IPS-15b (cell line): ENCODE results near the gene SPNS3.

Source experiments
- H3K27me3 ChIP-seq: one replicate; pipeline ENCODE4 v1.6.1; 2013; ENCODE audit warnings: low read length; ENCODE audit not compliant: control insufficient read depth, insufficient read depth
- H3K36me3 ChIP-seq: one replicate; pipeline ENCODE4 v1.6.1; 2013; ENCODE audit warnings: low read length; ENCODE audit not compliant: control insufficient read depth, insufficient read depth
- H3K4me1 ChIP-seq: one replicate; pipeline ENCODE4 v1.6.1; 2013; ENCODE audit warnings: mild to moderate bottlenecking, low read length; ENCODE audit not compliant: control insufficient read depth, insufficient read depth
- H3K4me3 ChIP-seq: one replicate; pipeline ENCODE4 v1.5.1; 2013; ENCODE audit warnings: low read depth, low read length
- H3K9ac ChIP-seq: one replicate; pipeline ENCODE4 v1.6.1; 2013; ENCODE audit warnings: low read depth, mild to moderate bottlenecking, low read length
- H3K9me3 ChIP-seq: one replicate; pipeline ENCODE4 v1.6.1; 2013; ENCODE audit warnings: mild to moderate bottlenecking, low read length; ENCODE audit not compliant: control insufficient read depth, insufficient read depth

Gene SPNS3

DNA sequence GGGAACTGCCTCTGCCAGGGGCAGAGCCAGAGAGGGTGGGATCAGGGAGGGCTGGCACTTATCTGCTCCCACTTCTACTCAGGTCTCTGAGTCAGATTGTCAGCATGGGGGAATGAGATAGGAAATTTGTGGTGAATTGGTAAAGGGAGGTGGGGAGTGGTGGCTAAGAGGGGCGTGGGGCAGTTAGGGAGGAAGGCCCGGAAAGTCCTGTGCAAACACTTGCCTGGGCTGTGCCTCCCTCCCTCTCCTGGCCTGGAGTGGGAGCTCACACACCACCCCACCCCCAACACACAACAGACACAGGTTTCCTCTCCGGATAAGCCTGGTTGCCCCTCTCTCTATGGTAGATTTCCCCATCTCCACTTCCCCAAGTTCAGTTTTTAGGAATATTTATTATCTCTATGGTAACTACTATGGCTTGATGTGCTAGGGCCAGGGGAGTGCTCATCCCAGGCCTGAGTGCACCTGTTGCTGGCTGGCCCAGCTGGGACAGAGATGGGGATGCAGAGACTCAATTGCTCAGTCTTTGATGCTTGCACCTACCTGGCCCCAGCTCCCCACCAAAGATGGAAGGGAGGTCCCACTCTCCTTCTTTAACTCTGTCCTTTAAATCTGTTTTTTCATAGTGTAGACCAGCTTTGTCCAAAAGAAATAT, 67.7 kb downstream of the SPNS3 start:
- Histone ChIP-seq H3K9ac (no peak overlapping the region), H3K9me3 (no peaks in the 10 kb centered on the region), H3K4me3 (no peak overlapping the region), H3K4me1 (peaks cover 2% of the 10 kb centered on the region), H3K36me3 (no peaks in the 10 kb centered on the region), H3K27me3 (peaks cover 38% of the 10 kb centered on the region)

DNA sequence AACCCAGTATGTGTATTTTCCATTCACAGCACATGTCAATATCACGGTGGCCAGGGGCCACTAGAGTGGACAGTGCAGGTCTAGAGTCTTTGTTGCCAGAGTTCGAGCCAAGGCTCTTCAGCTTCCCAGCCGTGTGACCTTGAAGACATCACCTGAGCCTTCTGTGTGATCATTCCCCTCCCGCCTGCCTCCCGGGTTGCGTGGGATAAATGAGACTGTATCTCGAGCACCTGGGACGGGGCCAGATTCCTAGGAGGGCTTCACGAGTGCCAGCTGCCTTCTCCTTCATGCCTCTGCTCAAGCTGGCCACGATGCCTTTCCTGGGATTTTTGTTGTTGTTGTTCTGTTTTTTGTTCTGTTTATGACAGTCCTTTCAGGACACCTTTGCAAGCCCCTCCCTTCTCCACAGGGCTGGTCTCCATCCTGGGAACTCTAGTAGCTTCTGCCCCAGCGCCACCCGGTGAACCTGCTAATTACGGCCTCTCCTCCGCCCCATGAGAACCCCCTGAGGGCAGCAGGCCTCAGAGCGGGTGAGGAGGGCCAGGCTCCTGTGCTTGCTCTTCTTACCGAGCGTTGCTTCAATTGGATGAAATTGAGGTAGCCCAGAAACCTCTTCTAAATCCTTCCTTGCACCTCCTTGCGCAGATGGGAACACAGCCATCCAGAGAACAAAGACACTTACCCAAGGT, 68.9 kb downstream of the SPNS3 start:
- H3K27me3 ChIP-seq: peaks cover 32% of the 10 kb centered on the region

DNA sequence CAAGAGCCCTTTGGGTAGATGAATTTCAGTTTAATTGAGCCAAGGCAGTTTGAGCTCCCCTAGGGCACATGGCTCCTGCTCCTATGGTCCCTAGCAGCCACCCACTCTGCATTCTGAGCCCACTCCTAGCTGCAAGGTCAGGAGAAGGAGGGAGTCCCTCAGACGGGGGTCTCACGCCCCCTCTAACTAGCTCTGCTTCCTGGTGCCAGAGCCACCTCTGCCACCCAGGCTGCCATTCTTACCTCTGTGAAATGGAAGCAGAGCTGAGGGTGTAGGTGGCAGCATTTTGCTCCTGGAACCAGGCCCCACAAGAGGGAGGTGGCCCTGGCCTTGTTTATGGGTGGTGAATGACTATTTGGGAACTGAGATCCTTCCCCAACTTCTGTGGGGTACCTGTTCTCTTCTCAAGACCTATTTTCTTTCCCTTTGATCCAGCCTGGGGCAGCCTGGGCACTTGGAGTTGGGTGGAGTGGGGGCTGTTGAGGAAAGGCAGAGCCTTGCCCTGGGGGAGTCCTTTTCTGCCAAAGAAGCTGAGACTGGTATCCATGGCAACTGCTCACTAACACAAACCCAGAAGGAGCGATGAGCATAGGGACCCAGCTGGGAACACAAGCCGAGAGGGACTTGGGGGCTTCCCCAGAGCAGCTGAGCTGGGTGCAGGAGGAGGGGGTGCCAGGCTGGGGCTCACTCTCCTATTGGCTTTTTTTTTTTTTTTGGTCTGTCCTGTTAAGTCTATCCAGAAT, 69.7 kb downstream of the SPNS3 start:
- Histone ChIP-seq H3K4me3 (no peak overlapping the region), H3K36me3 (no peaks in the 10 kb centered on the region), H3K27me3 (peaks cover 24% of the 10 kb centered on the region), H3K9ac (no peak overlapping the region), H3K4me1 (peaks cover 2% of the 10 kb centered on the region), H3K9me3 (no peaks in the 10 kb centered on the region)

More for the DNA sequence above, 68.9 kb downstream of the SPNS3 start:
- Histone ChIP-seq H3K9me3 (no peaks in the 10 kb centered on the region), H3K4me3 (no peak overlapping the region), H3K9ac (no peak overlapping the region), H3K36me3 (no peaks in the 10 kb centered on the region), H3K4me1 (peaks cover 2% of the 10 kb centered on the region)

DNA sequence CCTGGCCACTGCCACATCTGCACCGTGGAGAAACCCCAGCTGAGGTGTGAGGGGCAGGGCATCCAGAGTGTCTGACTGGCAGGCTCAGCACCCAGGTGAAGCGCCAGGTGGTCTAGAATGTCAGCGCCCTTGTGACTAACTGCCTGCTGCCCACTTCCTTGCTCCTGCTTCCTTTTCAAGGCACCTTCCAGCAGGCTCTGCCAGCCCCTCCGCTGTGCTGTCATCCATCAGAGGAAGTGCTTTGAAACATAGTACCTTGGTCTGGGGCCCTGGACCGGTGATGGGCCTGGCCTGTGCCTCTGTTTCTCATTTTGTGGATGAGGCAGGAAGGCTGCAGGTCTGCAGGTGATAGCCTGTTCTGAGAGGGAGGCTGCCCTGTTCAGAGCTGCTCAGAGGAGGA, 70.4 kb downstream of the SPNS3 start:
- Histone ChIP-seq H3K27me3 (peaks cover 24% of the 10 kb centered on the region), H3K4me3 (no peak overlapping the region), H3K4me1 (peaks cover 2% of the 10 kb centered on the region), H3K36me3 (no peaks in the 10 kb centered on the region), H3K9me3 (no peaks in the 10 kb centered on the region), H3K9ac (no peak overlapping the region)

DNA sequence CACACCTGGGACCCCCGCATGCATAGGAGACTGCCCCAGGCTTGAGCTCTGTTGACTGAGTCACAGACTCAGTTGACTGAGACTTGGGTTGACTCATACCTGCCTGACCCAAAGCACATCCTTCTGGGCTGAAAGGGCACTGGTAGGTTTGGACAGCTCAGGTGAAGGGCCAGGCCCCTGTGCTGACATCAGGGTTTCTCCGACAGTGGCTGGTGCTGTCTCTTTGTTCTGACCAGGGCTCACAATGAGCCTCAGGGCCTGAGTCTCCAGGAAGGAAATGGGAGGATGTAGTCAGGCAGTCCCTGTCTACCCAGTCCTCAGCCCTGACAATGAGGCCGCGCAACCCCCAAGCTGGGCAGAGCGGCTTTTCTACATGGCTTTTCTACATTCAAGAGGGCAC, 71.4 kb downstream of the SPNS3 start:
- Histone ChIP-seq H3K36me3 (no peaks in the 10 kb centered on the region), H3K9me3 (no peaks in the 10 kb centered on the region), H3K4me1 (peaks cover 2% of the 10 kb centered on the region), H3K4me3 (no peak overlapping the region), H3K27me3 (peaks cover 14% of the 10 kb centered on the region), H3K9ac (no peak overlapping the region)

DNA sequence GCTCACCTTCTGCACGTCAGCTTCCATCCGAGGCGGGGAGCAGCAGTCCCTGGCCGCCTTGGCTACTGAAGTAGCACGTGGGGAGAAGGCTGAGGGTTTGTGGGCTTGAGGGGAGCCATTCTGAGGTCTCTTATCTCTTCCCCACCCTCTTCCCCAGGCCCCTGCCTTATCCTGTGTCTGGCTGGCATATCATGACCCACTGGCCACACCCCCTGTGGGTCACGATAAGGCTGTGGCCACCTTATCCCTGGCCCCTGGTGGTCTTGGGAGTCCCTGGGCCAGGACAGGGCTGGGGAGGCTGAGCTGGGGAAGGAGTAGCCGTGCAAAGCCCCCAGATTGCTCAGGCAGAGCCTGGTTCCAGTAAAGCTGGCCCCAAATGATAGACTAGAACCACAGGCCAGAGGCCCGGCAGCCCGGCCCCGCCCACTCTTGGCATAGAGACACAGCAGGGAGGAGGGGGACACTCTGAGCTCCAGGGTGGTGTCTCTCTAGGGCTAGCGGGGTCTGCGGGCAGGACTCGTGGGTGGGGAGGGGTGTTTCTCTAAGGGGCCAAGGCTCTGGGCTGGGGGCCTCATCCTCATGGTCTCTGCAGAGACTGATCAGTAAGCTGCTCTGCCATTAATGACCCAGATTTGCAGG, 72.6 kb downstream of the SPNS3 start:
- Histone ChIP-seq H3K9me3 (no peaks in the 10 kb centered on the region), H3K36me3 (no peaks in the 10 kb centered on the region), H3K27me3 (peaks cover 4% of the 10 kb centered on the region), H3K9ac (no peak overlapping the region), H3K4me3 (no peak overlapping the region), H3K4me1 (peaks cover 2% of the 10 kb centered on the region)

DNA sequence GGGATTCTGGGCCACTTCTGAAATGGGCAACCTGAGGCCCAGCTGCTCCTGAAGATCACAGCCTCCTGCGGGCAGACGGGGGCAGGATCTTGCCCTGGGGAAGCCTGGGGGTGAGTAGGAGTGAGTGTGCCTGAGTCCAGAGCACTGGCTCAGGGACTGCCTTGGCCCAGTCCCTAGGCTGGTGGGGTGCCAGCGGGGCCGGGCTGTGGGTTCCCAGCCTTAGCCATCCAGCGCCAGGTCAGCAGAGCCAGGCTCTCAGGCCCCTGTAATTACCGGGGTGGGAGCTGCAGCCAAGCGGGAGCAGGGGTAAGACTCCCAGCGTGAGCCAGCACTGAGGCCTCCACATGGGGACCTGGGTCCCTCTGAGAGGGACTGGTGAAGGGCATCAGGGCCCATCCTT, 73.2 kb downstream of the SPNS3 start:
- Histone ChIP-seq H3K36me3 (no peaks in the 10 kb centered on the region), H3K9me3 (no peaks in the 10 kb centered on the region), H3K4me1 (peaks cover 2% of the 10 kb centered on the region), H3K9ac (no peak overlapping the region), H3K27me3 (no peaks in the 10 kb centered on the region), H3K4me3 (no peak overlapping the region)

DNA sequence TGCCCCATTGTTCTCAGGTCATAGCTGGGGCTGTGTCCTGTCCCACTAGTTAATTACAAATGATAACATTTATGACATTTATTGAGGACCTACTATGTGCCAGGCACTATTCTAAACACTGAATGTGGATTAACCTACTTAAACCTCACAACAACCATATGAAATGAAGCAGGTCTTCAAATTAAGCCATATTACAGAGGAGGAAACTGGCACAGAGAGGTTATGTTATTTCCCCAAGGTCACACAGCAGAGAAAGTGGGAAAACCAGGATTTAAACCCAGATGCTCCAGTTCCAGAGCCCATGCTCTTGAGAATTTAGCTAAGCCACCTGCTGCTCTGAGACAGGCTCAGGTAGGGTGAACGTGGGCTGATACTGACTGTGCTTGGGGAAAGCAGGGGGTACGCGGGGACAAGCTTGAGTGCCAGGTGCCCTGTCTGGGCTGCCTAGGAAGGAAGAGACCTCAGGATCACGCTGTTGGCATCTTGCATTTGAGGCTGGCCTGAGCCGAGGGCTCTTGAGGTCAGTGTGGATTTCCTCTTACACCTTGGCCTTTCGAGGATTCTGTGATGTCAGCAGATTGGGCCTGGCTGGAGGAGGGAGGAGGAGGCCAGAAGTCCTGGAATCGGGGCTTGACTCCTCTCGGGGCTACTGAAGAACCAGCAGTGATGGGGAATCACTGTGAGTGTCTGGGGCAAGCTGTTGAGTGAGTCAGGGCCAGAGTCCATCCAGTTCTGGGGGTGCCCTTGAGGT, 73.8 kb downstream of the SPNS3 start:
- Histone ChIP-seq H3K36me3 (no peaks in the 10 kb centered on the region), H3K27me3 (no peaks in the 10 kb centered on the region), H3K9ac (no peak overlapping the region), H3K4me1 (peaks cover 2% of the 10 kb centered on the region), H3K4me3 (no peak overlapping the region), H3K9me3 (no peaks in the 10 kb centered on the region)

DNA sequence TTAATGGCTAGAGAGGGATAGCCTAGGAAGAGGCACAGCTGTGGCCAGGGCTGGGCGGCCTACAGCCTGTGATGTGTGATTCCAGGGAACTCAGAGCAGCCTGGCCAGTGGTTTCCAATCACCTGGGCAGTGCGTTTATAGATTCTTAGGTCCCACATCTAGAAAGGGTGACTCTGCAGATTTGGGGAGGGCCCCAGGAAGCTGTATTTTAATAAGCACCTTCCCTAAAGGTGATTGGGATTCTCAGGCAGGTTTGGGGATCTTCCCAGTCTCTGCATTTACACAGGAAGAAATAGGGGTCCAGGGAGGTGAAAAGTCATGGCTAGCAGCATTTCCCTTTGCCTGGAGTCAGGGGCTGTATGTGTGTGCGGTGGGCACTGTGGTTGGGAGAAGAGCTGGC, 74.5 kb downstream of the SPNS3 start:
- H3K4me1 ChIP-seq: peaks cover under 1% of the 10 kb centered on the region
- H3K27me3 ChIP-seq: no peaks in the 10 kb centered on the region

DNA sequence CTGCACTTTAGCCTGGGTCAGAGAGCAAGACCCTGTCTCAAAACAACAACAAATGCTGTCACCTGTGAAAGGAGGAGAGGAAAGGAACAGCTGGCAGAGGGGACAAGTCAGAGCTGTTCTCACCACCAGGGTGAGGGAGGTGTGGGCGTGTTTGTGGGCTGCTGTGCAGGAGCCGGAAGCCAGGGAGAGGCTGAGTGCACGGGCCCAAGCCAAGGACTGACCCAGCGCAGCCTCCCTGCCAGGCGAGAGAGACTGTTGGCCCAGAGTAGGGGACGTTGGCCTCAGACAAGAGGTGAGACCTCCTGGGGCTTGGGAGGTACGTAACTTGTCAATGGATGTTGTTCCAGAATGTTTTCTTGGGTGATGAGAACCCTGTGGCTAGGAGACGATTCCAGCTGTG, 75.7 kb downstream of the SPNS3 start:
- Histone ChIP-seq H3K4me1 (no peaks in the 10 kb centered on the region), H3K9ac (no peak overlapping the region), H3K27me3 (no peaks in the 10 kb centered on the region), H3K9me3 (no peaks in the 10 kb centered on the region), H3K36me3 (no peaks in the 10 kb centered on the region), H3K4me3 (no peak overlapping the region)

More for the DNA sequence above, 74.5 kb downstream of the SPNS3 start:
- Histone ChIP-seq H3K9ac (no peak overlapping the region), H3K9me3 (no peaks in the 10 kb centered on the region), H3K36me3 (no peaks in the 10 kb centered on the region), H3K4me3 (no peak overlapping the region)

DNA sequence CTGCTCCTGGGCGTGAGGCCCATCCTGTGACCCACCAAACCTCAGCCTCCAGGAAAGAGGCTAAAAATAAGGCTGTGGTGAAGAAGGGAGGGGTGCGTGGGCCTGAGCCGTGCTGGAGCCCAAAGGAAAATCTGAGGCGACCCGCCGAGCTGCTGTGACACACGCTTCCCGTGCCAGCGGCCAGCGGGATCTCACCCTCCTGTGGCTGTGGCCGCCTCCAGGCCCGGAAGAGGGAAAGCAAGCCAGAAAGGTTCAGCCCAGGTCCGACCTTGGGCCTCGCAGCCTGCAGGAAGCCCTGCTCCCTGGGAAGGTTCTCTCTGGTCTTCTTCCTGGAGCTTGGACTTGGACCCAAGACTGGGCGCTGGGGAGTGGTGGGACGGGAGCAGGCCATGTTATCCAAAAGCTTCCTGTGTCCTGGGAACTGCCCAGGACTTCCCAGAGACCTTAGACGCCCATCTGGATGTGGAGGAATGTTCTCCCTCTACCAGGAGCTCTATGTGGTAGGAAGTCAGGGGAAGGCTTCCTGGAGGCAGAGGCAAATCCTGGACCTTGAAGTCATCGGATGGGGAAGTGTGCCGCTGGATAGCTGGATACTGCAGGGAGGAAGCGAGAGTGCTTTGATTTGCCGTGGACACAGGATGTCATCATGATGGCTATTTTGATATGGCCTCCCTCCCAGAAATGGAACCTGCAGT, 76.3 kb downstream of the SPNS3 start:
- Histone ChIP-seq H3K9me3 (no peaks in the 10 kb centered on the region), H3K36me3 (no peaks in the 10 kb centered on the region), H3K9ac (no peak overlapping the region), H3K27me3 (no peaks in the 10 kb centered on the region), H3K4me1 (no peaks in the 10 kb centered on the region), H3K4me3 (no peak overlapping the region)
